ENCODE data around the gene REEP6. TPM values are rescaled to one million over a fixed set of nuclear protein-coding genes. Genes with fewer than 3 reads are reported as not detected.

Gene REEP6
- total and polyA plus RNA-seq, 2 of the 8 experiments (the other 6 are each of a cell fraction or from before 2014, with no cell fraction given) = 12.6 to 20.7 TPM

GRCh38 chr19:1470305-1471009, 20.5 kb upstream of the REEP6 start:
- H3K27me3 ChIP-seq (replicated peaks in 1 of 4; ENCODE audit: control insufficient read depth in 3 of 4, extremely low read depth in 1 of 4, insufficient read depth in 3 of 4, low read length in 3 of 4) = peaks cover 59 to 79% (median 77%) of the 10 kb centered on the region in 4 experiments
- H3K14ac ChIP-seq (ENCODE audit: insufficient read length) = no peak overlapping the region
- 5% methylated on average over 40 of the region's 67 CpGs; no CpG with 5 or more reads in 1 of the 2 experiments for WGBS, 2 experiments (ENCODE audit: extremely low coverage in 1 of 2, insufficient coverage in 1 of 2, insufficient read length in 1 of 2, insufficient replicate concordance in 2 of 2, low coverage in 1 of 2, low lambda C conversion rate in 2 of 2, missing lambda C conversion rate in 1 of 2)
- peaks cover 0 to 7% of the 10 kb centered on the region in 2 experiments; a peak in 1 of 4 replicates for H3K9me3 ChIP-seq (ENCODE audit: insufficient read depth in 2 of 2, low read depth in 1 of 2, low read length in 1 of 2)
- peak overlapping the region; percentile 86 to 91 for H3K4me2 ChIP-seq (ENCODE audit: insufficient read depth in 1 of 2, low read depth in 2 of 2, low read length in 2 of 2)
- H3K18ac ChIP-seq (ENCODE audit: extremely low read depth, low read length) = no peak overlapping the region; the same call in 1 of the 2 replicates
- no peak overlapping the region for H3K4ac ChIP-seq (replicated peaks; ENCODE audit: insufficient read length, low read depth, low read length)
- peaks cover 10% of the 10 kb centered on the region; the same call in 1 of the 2 replicates for H3K23me2 ChIP-seq (ENCODE audit: low read depth, low read length)
- H3K9ac ChIP-seq (replicated peaks in 1 of 4; ENCODE audit: extremely low read depth in 1 of 4, low read depth in 3 of 4, low read length in 3 of 4) = no peak overlapping the region
- peak overlapping the region; percentile 29 to 56 (median 36) for H3K4me3 ChIP-seq (ENCODE audit: extremely low read depth in 1 of 4, insufficient read depth in 2 of 4, low read depth in 3 of 4, low read length in 4 of 4)
- peaks cover 0 to 46% (median 24%) of the 10 kb centered on the region in 4 experiments; a peak in 5 of 7 replicates for H3K4me1 ChIP-seq (replicated peaks in 1 of 4; ENCODE audit: control insufficient read depth in 3 of 4, insufficient read depth in 4 of 4, low read length in 3 of 4)
- no peak overlapping the region for H2BK120ac ChIP-seq (replicated peaks; ENCODE audit: low read depth, low read length)
- H3K79me1 ChIP-seq (ENCODE audit: low read depth, low read length) = no peaks in the 10 kb centered on the region
- H3K56ac ChIP-seq (replicated peaks; ENCODE audit: insufficient read length, low read depth, low read length) = no peak overlapping the region
- H2BK15ac ChIP-seq (ENCODE audit: low read length) = no peak overlapping the region
- H3K36me3 ChIP-seq (ENCODE audit: control insufficient read depth in 2 of 4, insufficient read depth in 4 of 4, low read length in 3 of 4) = peaks cover 0 to 41% (median 0%) of the 10 kb centered on the region in 4 experiments; a peak in 2 of 8 replicates
- DNase-seq (ENCODE audit: low read depth in 1 of 2, low spot score in 2 of 2) (peak in 1 of 2 experiments; percentile 86), FAIRE-seq (no peak)
- H4K20me1 ChIP-seq (replicated peaks in 1 of 2; ENCODE audit: control insufficient read depth in 1 of 2, insufficient read depth in 2 of 2, low read length in 2 of 2) = peaks cover 23 to 57% of the 10 kb centered on the region in 2 experiments
- H3K79me2 ChIP-seq (ENCODE audit: control insufficient read depth in 1 of 2, insufficient read depth in 2 of 2, low read length in 2 of 2) = no peaks in the 10 kb centered on the region
- H2BK20ac ChIP-seq (ENCODE audit: low read length) = no peak overlapping the region
- CTCF ChIA-PET (ENCODE audit: partially characterized antibody) = interaction anchor here (1.2 to 1.9 kb wide), 3 partner anchors 16 to 122 kb away, joined by 3 to 6 read pairs (median 3); no protein-coding TSS in a partner anchor
- H4K5ac ChIP-seq (ENCODE audit: insufficient read length, low read depth, low read length) = no peak overlapping the region
- no peak overlapping the region for H4K91ac ChIP-seq (replicated peaks; ENCODE audit: insufficient read length, low read length)
- peak overlapping the region; percentile 71 for H4K8ac ChIP-seq (ENCODE audit: extremely low read depth, insufficient read depth, low read length)
- H2BK12ac ChIP-seq (ENCODE audit: low read depth, low read length) = no peak overlapping the region
- H3K23ac ChIP-seq (ENCODE audit: insufficient read length) = no peak overlapping the region
- no peak overlapping the region; the same call in 1 of the 2 replicates for H2BK5ac ChIP-seq (ENCODE audit: low read depth, low read length)
- no peak overlapping the region for H2AFZ ChIP-seq (ENCODE audit: low read length)
- no peak overlapping the region for H2AK5ac ChIP-seq (ENCODE audit: low read depth, low read length)
- POLR2A ChIA-PET (ENCODE audit: partially characterized antibody) = interaction anchor here (0.6 to 5.5 kb wide), 8 partner anchors 13 to 376 kb away, joined by 3 to 55 read pairs (median 4); no protein-coding TSS in a partner anchor
- no peak overlapping the region for H3K27ac ChIP-seq (ENCODE audit: low read depth, low read length)
- no peak for TF ChIP-seq ATF3 (IDR thresholded peaks at IDR 0.05; ENCODE audit: insufficient read depth, low read depth, low read length)
- no peak for TF ChIP-seq CBX8 (IDR thresholded peaks at IDR 0.05; ENCODE audit: borderline replicate concordance, low read depth, low read length)
- no peak; a peak in 1 of 3 replicates for TF ChIP-seq POLR2A (IDR thresholded peaks at IDR 0.05; ENCODE audit: control extremely low read depth in 1 of 2, low read depth in 2 of 2, low read length in 2 of 2)
- no peak for TF ChIP-seq SP1 (IDR thresholded peaks at IDR 0.05; ENCODE audit: low read depth, low read length)
- no peak for TF ChIP-seq CHD2 (IDR thresholded peaks at IDR 0.05; ENCODE audit: low read length)
- TF ChIP-seq PHF8 (conservative IDR thresholded peaks at IDR 0.05; ENCODE audit: low read depth, low read length) = no peak
- peak; percentile 29 for TF ChIP-seq EZH2 (IDR thresholded peaks at IDR 0.05; ENCODE audit: low read depth, low read length, severe bottlenecking)
- TF ChIP-seq TAF1 (IDR thresholded peaks at IDR 0.05; ENCODE audit: low read depth, low read length) = peak; percentile 3; the same call in 1 of the 2 replicates
- TF ChIP-seq SUZ12 (IDR thresholded peaks at IDR 0.05; ENCODE audit: low read length) = 0 out of 2 replicates have a peak, but pooled peaks have one; percentile 30
- TF ChIP-seq SP4 (IDR thresholded peaks at IDR 0.05; ENCODE audit: low read length) = no peak
- no peak for TF ChIP-seq E2F6 (IDR thresholded peaks at IDR 0.05)

Measured in H1 (cell line).